Epidermal melanocyte (primary cell): Measurements from ENCODE around the gene PLXND1.
A peak's percentile ranks its signal among the peaks of the same experiment; 100 is the strongest.

Experiments
- DNase-seq: peaks from one replicate; pipeline ENCODE4 v3.0.0; 2011; ENCODE audit warnings: low spot score; ENCODE audit not compliant: insufficient read length

PLXND1 gene

GRCh38 chr3:129602309-129602708, 4.2 kb downstream of the PLXND1 start:
- DNase-seq: no peak

DNA sequence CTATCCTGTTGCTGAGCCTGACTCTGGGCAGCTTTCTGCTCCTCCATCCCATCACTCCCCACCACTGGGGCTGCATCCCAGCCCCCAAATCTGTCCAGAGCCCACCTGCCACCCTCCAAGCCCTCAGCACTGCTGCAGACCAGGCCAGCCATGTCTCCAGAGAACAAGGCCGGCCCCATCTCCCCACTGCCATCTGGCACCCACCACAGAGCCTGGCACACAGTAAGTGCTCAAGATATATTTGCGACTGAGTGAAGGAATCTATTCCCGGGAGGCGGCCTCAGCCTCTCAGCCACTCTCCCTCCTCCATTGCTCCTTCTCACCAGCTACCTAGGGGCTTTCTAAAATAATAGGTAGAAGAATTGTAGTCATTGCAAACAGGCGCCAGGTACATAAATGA, 4.8 kb downstream of the PLXND1 start:
- no peak for DNase-seq

GRCh38 chr3:129600348-129600747, 6.1 kb downstream of the PLXND1 start:
- DNase-seq: no peak

- no peak for DNase-seq
Observed at GRCh38 chr3:129599607-129600006, 6.9 kb downstream of the PLXND1 start.

DNA sequence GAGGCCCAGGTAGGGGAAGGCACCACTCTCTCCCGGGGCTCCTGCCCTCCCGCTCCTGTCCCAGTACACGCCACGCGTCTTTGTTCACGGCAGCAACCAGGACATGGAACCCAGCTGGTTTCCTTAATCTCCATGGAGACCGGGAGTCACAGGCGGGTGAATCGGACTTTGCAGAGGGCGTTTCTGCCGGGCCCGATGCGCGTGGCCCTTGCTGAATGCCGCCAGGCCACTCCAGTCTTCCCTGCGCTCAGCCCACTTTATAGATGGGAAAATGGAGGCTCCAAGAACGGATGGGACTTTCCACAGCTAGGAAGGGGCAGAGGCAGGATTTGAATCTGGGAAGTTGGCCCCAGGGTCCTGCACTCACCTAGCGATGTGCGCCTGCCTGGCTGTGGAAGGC, 7.4 kb downstream of the PLXND1 start:
- DNase-seq: no peak

- DNase-seq: no peak
Observed at GRCh38 chr3:129598484-129598883, 8.0 kb downstream of the PLXND1 start.

DNA sequence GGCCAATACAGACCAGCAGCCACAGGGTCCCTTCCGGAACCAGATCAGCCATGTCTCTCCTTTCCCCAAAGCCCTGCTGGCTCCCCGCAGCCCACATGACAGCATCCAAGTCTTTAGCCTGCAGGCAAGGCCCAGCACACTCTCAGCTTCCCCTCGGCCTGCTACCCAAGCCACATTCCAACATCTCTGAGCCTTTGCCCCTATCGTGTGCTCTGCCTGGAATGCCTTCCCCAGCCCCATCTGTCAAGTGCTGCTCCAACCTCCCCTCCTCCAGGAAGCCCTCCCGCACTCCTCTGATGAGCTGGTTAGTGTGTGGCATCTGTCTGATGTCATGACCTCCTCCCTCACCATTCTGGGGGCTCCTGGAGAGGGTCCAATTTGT, 8.5 kb downstream of the PLXND1 start:
- DNase-seq: no peak

DNA sequence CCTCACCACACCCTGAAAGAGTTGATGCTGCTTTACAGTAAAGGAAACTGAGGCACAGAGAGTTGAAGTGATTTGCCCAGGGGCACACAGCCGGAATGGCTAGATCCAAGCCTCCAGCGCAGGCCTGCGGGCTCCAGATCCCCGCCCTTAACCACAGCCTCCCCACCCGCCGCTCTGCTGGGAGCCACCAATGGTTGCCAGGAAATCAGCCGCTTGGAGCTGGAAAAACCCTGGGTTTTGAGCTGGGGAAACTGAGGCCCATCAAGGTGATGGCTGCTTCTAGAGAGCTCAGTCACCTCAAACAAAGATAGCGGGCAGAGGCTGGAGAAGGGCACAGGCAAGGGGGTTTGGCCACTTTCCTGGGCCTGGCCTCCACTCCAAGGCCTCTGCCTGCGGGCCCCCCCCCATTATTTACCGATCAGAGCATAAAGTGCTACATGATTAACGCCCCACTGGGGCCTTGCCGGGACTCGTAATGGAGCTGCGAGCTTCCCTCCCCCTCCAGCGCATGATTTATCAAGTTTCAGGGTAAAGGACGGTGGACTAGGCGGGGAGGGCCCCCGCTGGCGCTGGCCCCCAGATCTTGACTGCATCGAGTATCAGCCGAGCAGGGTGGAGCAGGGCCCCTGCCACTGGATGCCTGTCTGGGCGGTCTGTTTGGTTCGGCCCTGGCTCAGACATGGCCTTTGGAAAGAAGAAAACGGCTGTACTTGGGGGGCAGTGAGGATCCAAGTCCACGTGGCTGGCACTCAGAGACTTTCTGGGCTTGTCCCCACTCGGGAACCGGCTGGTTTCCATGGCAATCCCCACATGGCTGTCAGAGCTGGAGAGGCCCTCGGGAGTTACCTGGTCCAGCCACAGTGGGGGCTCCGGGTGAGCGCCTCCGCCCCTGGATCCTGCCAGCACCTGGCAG, 9.1 kb downstream of the PLXND1 start:
- DNase-seq: no peak

DNA sequence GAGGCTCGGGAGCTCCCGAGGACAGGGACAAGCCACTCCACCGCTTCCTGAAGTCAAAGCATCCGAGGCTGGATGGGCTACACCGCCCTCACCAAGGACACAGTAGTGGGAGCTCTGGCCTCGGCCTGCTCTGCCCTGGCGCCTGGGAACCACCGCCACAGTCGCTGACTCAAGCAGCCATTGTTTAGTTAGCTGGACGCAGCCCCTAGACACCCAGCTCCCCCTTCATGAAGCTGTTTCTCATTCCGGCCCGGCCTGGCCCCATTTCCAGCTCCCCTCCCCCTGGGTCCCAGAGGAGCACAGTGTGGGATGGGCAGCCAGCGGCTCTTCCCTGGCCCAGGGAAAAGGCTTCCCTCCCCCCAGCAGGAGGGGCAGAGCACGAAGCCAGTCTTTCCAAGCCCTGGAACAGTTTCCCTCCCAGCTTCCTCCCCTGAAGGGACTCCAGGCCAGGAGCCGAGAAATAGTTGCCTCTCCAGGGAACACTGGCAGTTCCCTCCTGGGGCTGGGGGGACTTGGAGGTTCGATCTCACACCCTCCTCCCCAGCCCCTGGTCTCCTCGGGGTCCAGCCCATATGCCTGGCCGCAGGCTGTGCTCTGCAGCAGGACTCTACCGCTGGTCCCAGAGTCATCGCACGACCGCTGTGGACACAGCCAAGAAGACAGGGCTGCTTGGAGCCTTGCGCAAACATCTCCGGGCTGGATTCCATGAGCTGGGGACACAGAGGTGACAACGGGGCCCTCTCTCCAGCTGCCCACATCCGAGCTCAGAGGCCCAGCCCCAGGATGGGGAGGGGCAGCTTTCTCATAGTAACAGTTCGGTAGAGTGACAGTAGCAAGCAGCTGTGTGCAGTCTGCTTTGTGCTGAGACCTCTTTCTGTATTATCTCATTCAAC, 10.0 kb downstream of the PLXND1 start:
- DNase-seq: peak; percentile 79

GRCh38 chr3:129595544-129596193, 10.8 kb downstream of the PLXND1 start:
- no peak for DNase-seq

- DNase-seq: no peak
Observed at GRCh38 chr3:129594907-129595390, 11.5 kb downstream of the PLXND1 start.

DNA sequence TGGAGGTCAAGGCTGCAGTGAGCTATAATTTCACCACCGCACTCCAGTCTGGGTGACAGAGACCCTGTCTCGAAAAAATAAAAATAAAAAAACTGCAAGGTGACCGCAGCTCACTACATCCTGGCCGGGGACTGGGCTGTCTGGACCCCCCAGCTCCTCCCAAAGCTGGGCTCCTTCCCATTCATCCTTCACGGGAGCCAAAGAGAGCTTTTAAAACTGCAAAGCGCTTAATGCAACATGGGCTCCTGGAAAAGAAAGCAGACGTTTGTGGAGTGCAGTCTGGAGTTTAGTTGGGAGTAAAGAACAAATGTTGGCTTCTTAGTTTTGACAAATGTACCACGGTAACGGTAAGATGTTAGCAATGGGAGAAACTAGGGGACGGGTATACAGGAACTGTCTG, 12.1 kb downstream of the PLXND1 start:
- no peak for DNase-seq

GRCh38 chr3:129593595-129594339, 12.7 kb downstream of the PLXND1 start:
- DNase-seq: no peak

DNA sequence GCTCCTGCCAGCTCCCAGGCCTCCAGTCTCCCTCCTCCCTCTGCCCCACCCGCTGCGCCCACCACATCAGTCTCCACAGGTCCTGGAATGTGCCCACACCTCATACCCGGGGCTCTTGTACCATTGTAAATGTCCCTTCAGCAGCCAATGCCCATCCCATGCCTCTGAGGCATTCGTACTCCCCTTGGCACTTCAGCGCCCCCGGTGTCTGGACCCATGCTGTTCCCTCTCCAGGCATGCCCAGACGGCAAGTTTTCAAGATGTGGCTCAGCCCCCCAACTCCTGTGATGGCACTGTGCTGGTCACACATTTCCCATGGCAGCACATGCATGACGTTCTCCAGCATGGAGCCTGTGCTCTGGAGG, 13.3 kb downstream of the PLXND1 start:
- DNase-seq: no peak

DNA sequence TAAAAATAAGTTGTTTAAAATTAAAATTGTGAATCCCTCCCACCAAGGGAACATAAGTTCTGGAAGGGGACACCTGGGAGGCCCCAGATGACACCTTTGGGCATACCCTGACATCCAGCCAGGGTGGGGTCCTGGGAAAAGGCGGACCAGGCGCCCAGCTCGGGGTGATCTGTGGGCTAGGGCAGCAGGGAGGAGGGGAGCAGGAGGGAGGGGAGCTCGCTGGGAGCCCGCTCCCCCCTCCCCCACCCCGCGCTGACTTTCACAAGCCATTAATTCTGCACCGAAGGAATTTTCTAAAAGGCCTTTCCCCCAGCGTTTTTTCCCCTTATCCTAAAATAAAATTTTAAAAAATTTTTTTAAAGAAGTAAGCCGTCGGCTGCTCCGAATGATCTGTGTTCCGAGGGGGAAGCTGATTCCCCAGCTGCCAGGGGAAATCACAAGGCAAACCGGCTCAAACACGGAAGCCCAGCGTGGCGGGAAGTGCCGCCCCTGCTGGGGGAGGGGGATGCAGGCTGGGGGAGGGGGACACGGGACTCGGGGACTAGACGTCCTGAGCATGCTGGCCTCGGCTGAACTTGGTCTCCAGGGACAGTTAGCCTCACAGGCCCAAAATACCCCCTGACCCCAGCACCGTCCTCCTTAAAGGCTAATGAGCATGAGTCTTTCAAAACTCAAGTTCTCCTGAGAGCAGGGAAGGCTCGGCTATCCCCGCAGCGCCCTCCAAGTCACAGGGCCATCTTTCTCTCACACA, 13.9 kb downstream of the PLXND1 start:
- peak; percentile 72 for DNase-seq

DNA sequence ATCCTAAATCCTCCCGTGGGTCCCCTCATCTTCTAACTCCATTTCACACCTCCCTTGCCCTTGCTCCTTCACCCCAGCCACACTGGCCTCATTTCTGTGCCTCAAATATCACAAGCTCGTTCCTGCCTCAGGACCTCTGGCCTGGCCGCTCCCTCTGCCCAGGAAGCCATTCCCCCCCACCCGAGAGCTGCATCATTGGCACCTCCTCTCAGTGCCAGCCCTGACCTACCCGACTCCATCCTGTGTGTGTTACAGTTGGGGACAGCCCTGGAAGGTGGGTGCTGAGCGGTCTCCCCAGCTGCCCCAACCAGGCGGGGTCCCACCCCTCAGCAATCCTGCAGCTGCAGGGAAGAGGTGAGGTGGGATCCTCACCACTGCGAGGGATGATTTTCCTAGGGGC, 14.5 kb downstream of the PLXND1 start:
- no peak for DNase-seq

GRCh38 chr3:129590215-129590614, 16.3 kb downstream of the PLXND1 start:
- DNase-seq: no peak

DNA sequence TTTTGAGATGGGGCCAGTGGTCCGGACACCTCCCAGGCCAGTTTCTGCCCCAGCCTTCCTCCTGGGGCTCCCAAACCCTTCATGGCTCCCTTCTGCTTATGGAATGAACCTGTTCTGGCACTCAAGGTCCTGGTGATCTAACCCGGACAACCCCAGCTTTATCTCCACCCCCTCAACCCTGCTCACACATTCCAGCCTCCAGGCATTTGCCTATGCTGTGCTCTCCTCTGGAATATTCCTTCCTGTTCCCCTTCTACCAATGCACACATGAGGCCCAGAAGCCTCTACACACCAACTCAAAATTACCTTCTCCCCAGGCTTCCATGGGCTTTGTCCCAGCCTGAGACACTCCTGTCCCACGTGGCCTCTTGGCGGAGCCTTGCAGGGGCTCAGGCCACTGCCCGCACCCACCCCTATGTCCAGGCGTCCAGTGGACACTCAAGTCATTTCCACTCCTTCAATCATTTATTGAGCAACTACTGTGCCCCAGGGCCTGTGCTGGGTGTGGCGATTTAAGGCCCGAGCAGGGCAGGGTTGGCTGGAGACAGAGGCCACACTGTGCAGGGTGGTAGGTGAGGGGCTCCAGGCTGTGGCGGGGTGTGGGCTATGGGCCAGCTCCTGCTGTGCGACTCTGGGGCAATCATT, 18.8 kb downstream of the PLXND1 start:
- DNase-seq: no peak

- DNase-seq: no peak
Observed at GRCh38 chr3:129586746-129587430, 19.6 kb downstream of the PLXND1 start.
